Right renal pelvis (tissue), 4 donors: ENCODE measurements around the gene GARNL3. TPM values are rescaled to one million over a fixed set of nuclear protein-coding genes. Genes with fewer than 3 reads are reported as not detected.

ENCODE experiments used
- DNase-seq, 4 donors: peaks; one replicate each; pipeline ENCODE4 v3.0.0-alpha.2; 2013; ENCODE audit warnings: low read depth in 4 of 4, low spot score in 3 of 4, missing footprints in 1 of 4
- polyA plus RNA-seq, 4 donors: library from polyadenylated mRNA; unstranded; fragments of 120-200 nt; gene quantifications; one replicate each; pipeline ENCODE4 v1.2.1, GENCODE V29; 2013; ENCODE audit not compliant: insufficient read length in 4 of 4

Gene GARNL3
- polyA plus RNA-seq, 4 donors: 13.0 to 15.2 (median 14.3) TPM

- peak; percentile 83 to 88 (median 84) for DNase-seq
Measured at GRCh38 chr9:127423934-127424675, 159.5 kb downstream of the GARNL3 start, which contains the start of gene ZNF79. Gene ZNF79, plus strand, starts transcription at chr9:127424382. Its CDS starts 406 bp downstream, at chr9:127424788.

- DNase-seq: no peak
Measured at GRCh38 chr9:127424676-127424999, 160.1 kb downstream of the GARNL3 start.

- DNase-seq: no peak
Measured at GRCh38 chr9:127426756-127427155, 162.2 kb downstream of the GARNL3 start.

- DNase-seq: no peak
Measured at GRCh38 chr9:127428348-127428747, 163.8 kb downstream of the GARNL3 start.

DNA sequence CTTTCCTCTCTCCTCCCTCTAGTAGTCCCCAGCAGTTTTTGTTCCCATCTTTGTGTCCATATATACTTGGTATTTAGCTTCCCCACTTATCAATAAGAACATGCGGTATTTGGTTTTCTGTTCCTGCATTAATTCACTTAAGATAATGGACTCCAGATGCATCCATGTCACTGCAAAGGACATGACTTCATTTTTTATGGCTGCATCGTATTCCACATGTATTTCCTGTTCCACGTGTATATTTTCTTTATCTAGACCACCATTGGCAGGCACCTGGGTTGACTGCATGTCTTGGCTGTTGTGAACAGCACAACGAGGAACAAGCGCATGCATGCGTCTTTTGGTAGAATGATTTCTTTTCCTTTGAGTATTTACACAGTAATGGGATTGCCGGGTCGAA is 165.8 kb downstream of the GARNL3 start:
- no peak for DNase-seq

GRCh38 chr9:127437497-127438264 is 173.1 kb downstream of the GARNL3 start:
- DNase-seq: no peak

DNA sequence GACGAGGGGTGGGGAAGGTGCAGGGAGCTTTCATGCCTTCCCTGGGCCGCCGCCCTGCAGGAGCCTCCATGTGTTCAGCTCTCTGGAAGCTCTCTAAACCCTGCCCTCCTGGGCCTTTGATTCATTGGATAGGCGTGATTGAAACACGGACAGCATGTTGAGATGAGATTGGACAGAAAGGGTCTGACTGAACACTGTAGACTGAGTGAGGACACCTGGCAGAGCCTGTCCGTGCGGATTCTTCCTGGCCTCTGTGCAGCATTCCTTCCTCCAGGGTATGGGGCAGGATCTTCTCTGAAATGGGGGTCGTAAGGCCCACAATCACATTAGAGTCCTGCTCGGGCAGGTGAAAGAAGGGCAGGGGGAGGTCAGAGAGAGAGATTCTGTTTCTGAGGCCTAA is 173.8 kb downstream of the GARNL3 start:
- no peak for DNase-seq

Other genes with a start within 250 kb of the GARNL3 start
- 10 to 100 TPM; 10.4 to 13.8 (median 12.3) TPM for gene ANGPTL2, start 142.1 kb upstream of the GARNL3 start, polyA plus RNA-seq
- gene SLC2A8, start 132.4 kb downstream of the GARNL3 start, polyA plus RNA-seq: 10 to 100 TPM; 17.1 to 23.3 (median 19.9) TPM
- gene ZNF79, start 159.6 kb downstream of the GARNL3 start, polyA plus RNA-seq: 1 to 10 TPM; 6.3 to 8.3 (median 6.9) TPM
- gene RPL12, start 186.6 kb downstream of the GARNL3 start, polyA plus RNA-seq: 1,000 to 10,000 TPM; 1,449 to 1,745 (median 1,545) TPM
- 10 to 100 TPM; 12.5 to 18.4 (median 16.8) TPM for gene LRSAM1, start 186.7 kb downstream of the GARNL3 start, polyA plus RNA-seq